K562 (cell line): ENCODE measurements around the gene ERC2. TPM values are rescaled to one million over a fixed set of nuclear protein-coding genes. Genes with fewer than 3 reads are reported as not detected.

Experiments used
- ATAC-seq: fragments of 200-7000 bp; cut with Tn5 transposase; 3 replicates; pipeline ENCODE4 v1.9.1; 2020; ENCODE audit warnings: moderate library complexity
- BruUV-seq: library from RNA; stranded (reverse); fragments of 400-500 nt; replicated peaks from 2 replicates; lab custom pipeline; 2021; lab: Mats Ljungman, UMichigan
- CTCF ChIA-PET: fragments of 300-600 bp; formaldehyde crosslinking; extraction: SDS; loops from one replicate; lab custom pipeline; 2021; ENCODE audit warnings: low intra/inter-chr PET ratio; lab: Yijun Ruan, JAX
- POLR2A ChIA-PET: fragments of 300-600, 350-650 bp; sonication (Branson Sonifier 250); formaldehyde crosslinking; extraction: SDS; loops from one replicate; lab custom pipeline; 2021; ENCODE audit warnings: antibody characterized with exemption, inconsistent platforms; lab: Yijun Ruan, JAX
- DNase-seq, 4 experiments: peaks; one replicate each; pipeline versions ENCODE4 v3.0.0 to v3.0.0-alpha.2; 2011 to 2018; ENCODE audit warnings: low spot score in 3 of 4, mixed read lengths in 3 of 4; ENCODE audit errors: extremely low read depth in 1 of 4
- FAIRE-seq: peaks from 2 replicates; lab custom pipeline; 2011; peaks lifted over from hg19 to GRCh38; lab: Jason Lieb, UNC
- H2AFZ ChIP-seq: 2 replicates; pipeline ENCODE4 v1.6.0; 2011; ENCODE audit warnings: low read depth, low read length, control low read depth, inconsistent platforms
- H3K27ac ChIP-seq: fragments of 200-600 bp; 3 replicates; pipeline ENCODE4 v1.8.0; 2011; ENCODE audit warnings: low read depth, mild to moderate bottlenecking, control low read depth, inconsistent platforms, low read length, moderate library complexity, mixed read lengths; ENCODE audit errors: extremely low read depth
- H3K27me3 ChIP-seq, 2 experiments: fragments of 300-600 bp in 1 of 2; 2 replicates in 1 of 2; 3 replicates in 1 of 2; pipeline versions ENCODE4 v1.6.0 to v1.8.0; 2011; ENCODE audit warnings: inconsistent platforms in 2 of 2, low read length in 2 of 2, mild to moderate bottlenecking in 1 of 2, mixed read lengths in 1 of 2, moderate library complexity in 1 of 2; ENCODE audit not compliant: control insufficient read depth in 2 of 2, insufficient read depth in 2 of 2
- H3K36me3 ChIP-seq: fragments of 300-600 bp; 3 replicates; pipeline ENCODE4 v1.8.0; 2011; ENCODE audit warnings: mild to moderate bottlenecking, low read length, inconsistent platforms; ENCODE audit not compliant: control insufficient read depth, insufficient read depth
- H3K4me1 ChIP-seq, 2 experiments: fragments of 200-600 bp in 1 of 2; replicated peaks in 1 of 2; 2 replicates in 1 of 2; 3 replicates in 1 of 2; pipeline versions ENCODE4 v1.5.1 to v1.8.0; 2011; ENCODE audit warnings: inconsistent platforms in 2 of 2, low read length in 2 of 2, mild to moderate bottlenecking in 1 of 2, mixed read lengths in 1 of 2, moderate library complexity in 1 of 2; ENCODE audit not compliant: control insufficient read depth in 2 of 2, insufficient read depth in 2 of 2
- H3K4me2 ChIP-seq: 2 replicates; pipeline ENCODE4 v1.6.1; 2011; ENCODE audit warnings: low read length, control low read depth, inconsistent platforms, mixed read lengths; ENCODE audit not compliant: insufficient read depth
- H3K4me3 ChIP-seq: fragments of 200-600 bp; sonication (generic), shearing (Covaris generic); 2 replicates; pipeline ENCODE4 v1.5.1; 2016; ENCODE audit warnings: control low read depth, inconsistent platforms
- H3K79me2 ChIP-seq: fragments of 200-600 bp; 3 replicates; pipeline ENCODE4 v1.8.0; 2011; ENCODE audit warnings: low read length, inconsistent platforms; ENCODE audit not compliant: control insufficient read depth, insufficient read depth
- H3K9ac ChIP-seq, 2 experiments: 2 replicates each; pipeline versions ENCODE4 v1.6.0 to v1.6.1; 2011; ENCODE audit warnings: low read depth in 2 of 2, low read length in 2 of 2, control low read depth in 1 of 2, inconsistent platforms in 1 of 2, mild to moderate bottlenecking in 1 of 2, mixed read lengths in 1 of 2; ENCODE audit not compliant: insufficient read depth in 1 of 2
- H3K9me1 ChIP-seq: one replicate; pipeline ENCODE4 v1.6.0; 2011; ENCODE audit warnings: inconsistent platforms, mild to moderate bottlenecking, low read length, moderate library complexity; ENCODE audit not compliant: control insufficient read depth, insufficient read depth
- H3K9me3 ChIP-seq: replicated peaks from 2 replicates; pipeline ENCODE4 v1.5.1; 2011; ENCODE audit warnings: low read depth, low read length, inconsistent platforms; ENCODE audit not compliant: control insufficient read depth, insufficient read depth
- H4K20me1 ChIP-seq: replicated peaks from 2 replicates; pipeline ENCODE4 v1.6.1; 2011; ENCODE audit warnings: low read length, inconsistent platforms, mixed read lengths; ENCODE audit not compliant: control insufficient read depth, insufficient read depth
- ESRRB ChIP-seq: fragments of 250-450 bp; sonication (Bioruptor Pico); IDR thresholded peaks from 2 replicates; pipeline ENCODE4 v1.5.0; 2020; ENCODE audit warnings: mild to moderate bottlenecking, moderate library complexity, borderline replicate concordance
- GTF2A2 ChIP-seq: IDR thresholded peaks from 2 replicates; pipeline ENCODE4 v1.6.1; 2016; ENCODE audit warnings: mild to moderate bottlenecking, missing genetic modification characterization, missing compliant biosample characterization
- GTF2F1 ChIP-seq: IDR thresholded peaks from 2 replicates; pipeline ENCODE4 v1.6.1; 2011; ENCODE audit warnings: low read depth, low read length, improper control_type of control experiment
- PPARD ChIP-seq: fragments of 250-450 bp; sonication (Bioruptor Pico); IDR thresholded peaks from 2 replicates; pipeline ENCODE4 v1.8.0; 2022; ENCODE audit warnings: inconsistent platforms, mild to moderate bottlenecking, moderate library complexity
- TGIF2 ChIP-seq: sonication (generic); formaldehyde crosslinking; IDR thresholded peaks from 2 replicates; pipeline ENCODE4 v1.8.1; 2022; ENCODE audit warnings: mild to moderate bottlenecking, missing genetic modification reagents, moderate library complexity
- ZBED1 ChIP-seq: IDR thresholded peaks from 2 replicates; pipeline ENCODE4 v1.6.1; 2014
- ZNF354B ChIP-seq: fragments of 250-450 bp; sonication (Bioruptor Pico); IDR thresholded peaks from 2 replicates; pipeline ENCODE4 v1.4.0; 2020
- ZNF384 ChIP-seq: IDR thresholded peaks from 2 replicates; pipeline ENCODE4 v1.6.1; 2012; ENCODE audit warnings: low read depth, low read length, improper control_type of control experiment
- ZNF584 ChIP-seq: fragments of 200-800 bp; sonication (Bioruptor generic); IDR thresholded peaks from 2 replicates; pipeline ENCODE4 v1.6.1; 2016; ENCODE audit warnings: low read depth, mild to moderate bottlenecking, missing genetic modification characterization, missing compliant biosample characterization
- ZNF695 ChIP-seq: fragments of 450-650 bp; formaldehyde crosslinking; IDR thresholded peaks from 2 replicates; pipeline ENCODE4 v1.4.0; 2020; ENCODE audit warnings: mild to moderate bottlenecking, moderate library complexity
- WGBS: fragments of 100-300 bp; shearing (Covaris generic); methylation state at CpG from one replicate; pipeline ENCODE4 v1.1.6; 2016; ENCODE audit warnings: low coverage, mixed read lengths; ENCODE audit not compliant: insufficient coverage; ENCODE audit errors: missing lambda C conversion rate; 5-methylcytosine and 5-hydroxymethylcytosine counted together
- in situ Hi-C: fragments of 300-500 bp; cut with MboI; formaldehyde crosslinking; loops from 4 replicates; pipeline ENCODE4 v1.15.0; 2018; ENCODE audit warnings: inconsistent platforms, mixed read lengths
- intact Hi-C: fragments of 100-400 bp; cut with micrococcal nuclease; formaldehyde crosslinking; loops from 2 replicates; pipeline ENCODE4 v1.14.2; 2022
- polyA plus RNA-seq, 8 experiments: library from polyadenylated mRNA; depleted of rRNA in 4 of 8; stranded (reverse) in 5 of 8; unstranded in 3 of 8; fragments of >200 nt; fragmentation: Nextera tagmentation in 2 of 8; fragmentation: Illumina TruSeq in 1 of 8; extraction: Ambion mirVana in 2 of 8; extraction: Trizol in 1 of 8; gene quantifications; 2 replicates each; pipeline versions ENCODE4 v1.2.1 to v1.2.3, GENCODE V29; 2011 to 2014; ENCODE audit warnings: inconsistent platforms in 1 of 8, missing spikeins in 1 of 8
- total RNA-seq, 7 experiments: library from RNA; depleted of rRNA in 6 of 7; stranded (reverse); fragments of >200 nt in 6 of 7; fragmentation: Illumina TruSeq in 2 of 7; extraction: Trizol in 2 of 7; gene quantifications; 2 replicates each; pipeline versions ENCODE4 v1.2.1 to v1.2.3, GENCODE V29; 2011 to 2021; ENCODE audit warnings: low replicate concordance in 1 of 7
- TF ChIP-seq, protein P1 (sequence below): sonication (generic); formaldehyde crosslinking; IDR thresholded peaks from 2 replicates; pipeline ENCODE4 v1.8.0; 2022; ENCODE audit warnings: mild to moderate bottlenecking, missing genetic modification reagents
- TF ChIP-seq, protein P2 (sequence below): IDR thresholded peaks from 2 replicates; pipeline ENCODE4 v1.6.1; 2011; ENCODE audit not compliant: insufficient read length; ENCODE audit errors: extremely low read depth
- TF ChIP-seq, protein P3 (sequence below): sonication (generic); formaldehyde crosslinking; IDR thresholded peaks from 2 replicates; pipeline ENCODE4 v1.8.1; 2022; ENCODE audit warnings: missing genetic modification reagents

The ERC2 gene
- total and polyA plus RNA-seq, 9 of the 15 experiments (the other 6 are each of a cell fraction or from before 2014, with no cell fraction given): 0.04 to 0.18 (median 0.07) TPM; not detected in 2

DNA sequence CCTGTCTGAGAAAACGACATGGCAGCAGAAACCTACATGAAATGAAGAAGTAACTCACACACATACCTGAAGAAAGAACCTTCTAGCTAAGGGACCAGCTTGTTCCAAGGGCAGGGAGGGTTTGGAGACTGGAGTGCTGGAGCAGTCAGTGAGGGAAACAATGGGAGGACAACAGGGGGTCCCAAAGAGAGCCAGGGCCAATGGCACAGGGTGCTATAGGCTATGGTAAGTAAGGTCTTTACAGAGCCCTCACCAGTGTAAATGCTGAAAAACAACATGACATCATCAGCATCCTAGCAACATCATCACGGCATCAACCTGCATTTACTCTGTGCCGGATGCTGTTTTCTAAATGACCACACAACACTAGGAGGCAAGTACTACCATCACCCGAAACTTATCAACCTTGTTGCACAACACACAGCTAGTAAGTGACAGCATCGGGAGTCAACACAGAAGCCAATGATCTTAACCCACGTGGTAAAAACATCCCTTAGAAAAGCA lies 531.7 kb downstream of the ERC2 start:
- 3% methylated on average over 6 of the region's 6 CpGs for WGBS
- DNase-seq (no peak), FAIRE-seq (no peak), ATAC-seq (no peak)
- H3K9ac ChIP-seq: no peak overlapping the region
- H3K4me3 ChIP-seq: no peak overlapping the region
- ChIA-PET POLR2A (no interaction called here), CTCF (no interaction called here)
- in situ Hi-C loops (no loop called here), intact Hi-C loops (no loop called here)
- no peak overlapping the region for H3K27ac ChIP-seq
- H2AFZ ChIP-seq: no peak overlapping the region
- H3K4me2 ChIP-seq: no peak overlapping the region
- H3K9me3 ChIP-seq: no peaks in the 10 kb centered on the region
- no peaks in the 10 kb centered on the region for H3K36me3 ChIP-seq
- H4K20me1 ChIP-seq: no peaks in the 10 kb centered on the region
- no peaks in the 10 kb centered on the region for H3K9me1 ChIP-seq
- no TSS peak for BruUV-seq
- H3K27me3 ChIP-seq: no peaks in the 10 kb centered on the region
- H3K4me1 ChIP-seq: no peaks in the 10 kb centered on the region
- no peaks in the 10 kb centered on the region for H3K79me2 ChIP-seq
- no peak for TF ChIP-seq ZNF695

DNA sequence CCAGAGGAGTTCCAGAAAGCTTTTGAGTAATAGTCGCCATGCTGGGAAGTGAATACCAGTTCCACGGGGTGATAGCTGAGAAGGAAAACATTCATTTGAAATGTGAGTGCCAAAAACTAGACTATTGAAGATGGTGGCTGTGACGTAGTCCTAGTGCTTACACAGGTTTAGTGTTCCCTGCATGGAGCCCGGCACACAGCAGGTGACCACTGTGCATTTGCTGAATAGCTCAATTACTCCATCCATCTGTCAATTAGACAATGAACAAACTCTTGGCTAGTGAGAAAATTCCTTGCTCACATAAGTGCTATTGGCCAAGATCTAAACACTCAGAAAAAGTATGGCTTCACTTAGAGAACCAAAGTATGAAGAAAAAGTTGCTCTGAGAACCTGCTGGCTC lies 533.0 kb downstream of the ERC2 start:
- no peak for TF ChIP-seq ZNF584 (CRISPR knock-in tag)
- no peak for TF ChIP-seq GTF2F1
- no peak for TF ChIP-seq ZNF354B (CRISPR knock-in tag)
- TF ChIP-seq ESRRB: no peak
- TF ChIP-seq, protein P1, sequence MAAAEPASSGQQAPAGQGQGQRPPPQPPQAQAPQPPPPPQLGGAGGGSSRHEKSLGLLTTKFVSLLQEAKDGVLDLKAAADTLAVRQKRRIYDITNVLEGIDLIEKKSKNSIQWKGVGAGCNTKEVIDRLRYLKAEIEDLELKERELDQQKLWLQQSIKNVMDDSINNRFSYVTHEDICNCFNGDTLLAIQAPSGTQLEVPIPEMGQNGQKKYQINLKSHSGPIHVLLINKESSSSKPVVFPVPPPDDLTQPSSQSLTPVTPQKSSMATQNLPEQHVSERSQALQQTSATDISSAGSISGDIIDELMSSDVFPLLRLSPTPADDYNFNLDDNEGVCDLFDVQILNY (CRISPR knock-in tag): no peak
- TF ChIP-seq, protein P2, sequence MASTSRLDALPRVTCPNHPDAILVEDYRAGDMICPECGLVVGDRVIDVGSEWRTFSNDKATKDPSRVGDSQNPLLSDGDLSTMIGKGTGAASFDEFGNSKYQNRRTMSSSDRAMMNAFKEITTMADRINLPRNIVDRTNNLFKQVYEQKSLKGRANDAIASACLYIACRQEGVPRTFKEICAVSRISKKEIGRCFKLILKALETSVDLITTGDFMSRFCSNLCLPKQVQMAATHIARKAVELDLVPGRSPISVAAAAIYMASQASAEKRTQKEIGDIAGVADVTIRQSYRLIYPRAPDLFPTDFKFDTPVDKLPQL: no peak
- no peak for TF ChIP-seq ZBED1
- TF ChIP-seq TGIF2 (CRISPR knock-in tag): no peak
- no peak for TF ChIP-seq PPARD
- TF ChIP-seq, protein P3, sequence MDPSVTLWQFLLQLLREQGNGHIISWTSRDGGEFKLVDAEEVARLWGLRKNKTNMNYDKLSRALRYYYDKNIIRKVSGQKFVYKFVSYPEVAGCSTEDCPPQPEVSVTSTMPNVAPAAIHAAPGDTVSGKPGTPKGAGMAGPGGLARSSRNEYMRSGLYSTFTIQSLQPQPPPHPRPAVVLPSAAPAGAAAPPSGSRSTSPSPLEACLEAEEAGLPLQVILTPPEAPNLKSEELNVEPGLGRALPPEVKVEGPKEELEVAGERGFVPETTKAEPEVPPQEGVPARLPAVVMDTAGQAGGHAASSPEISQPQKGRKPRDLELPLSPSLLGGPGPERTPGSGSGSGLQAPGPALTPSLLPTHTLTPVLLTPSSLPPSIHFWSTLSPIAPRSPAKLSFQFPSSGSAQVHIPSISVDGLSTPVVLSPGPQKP (CRISPR knock-in tag): no peak
- TF ChIP-seq ZNF384: no peak
- TF ChIP-seq GTF2A2: no peak
- H4K20me1 ChIP-seq: no peaks in the 10 kb centered on the region
- no peaks in the 10 kb centered on the region for H3K9me3 ChIP-seq
- 0% methylated on average over 4 of the region's 4 CpGs for WGBS
- BruUV-seq: no TSS peak
- no peaks in the 10 kb centered on the region for H3K36me3 ChIP-seq
- CTCF ChIA-PET: no interaction called here
- DNase-seq (no peak), ATAC-seq (no peak), FAIRE-seq (no peak)
- no peaks in the 10 kb centered on the region for H3K9me1 ChIP-seq
- in situ Hi-C loops: no loop called here
- no peak overlapping the region for H3K4me2 ChIP-seq
- no peak overlapping the region for H3K4me3 ChIP-seq
- no peak overlapping the region for H3K27ac ChIP-seq
- H3K4me1 ChIP-seq: no peaks in the 10 kb centered on the region
- intact Hi-C loops: no loop called here
- H3K9ac ChIP-seq: no peak overlapping the region
- H3K79me2 ChIP-seq: no peaks in the 10 kb centered on the region
- H2AFZ ChIP-seq: no peak overlapping the region
- POLR2A ChIA-PET: no interaction called here
- H3K27me3 ChIP-seq: no peaks in the 10 kb centered on the region
